ENCODE measurements around the gene PIM1.
"Not testable (repeated sequence)": the region's sequence is repeated elsewhere in the genome, so short reads cannot be mapped to it uniquely, and the experiment has no call there.

PIM1 gene

DNA sequence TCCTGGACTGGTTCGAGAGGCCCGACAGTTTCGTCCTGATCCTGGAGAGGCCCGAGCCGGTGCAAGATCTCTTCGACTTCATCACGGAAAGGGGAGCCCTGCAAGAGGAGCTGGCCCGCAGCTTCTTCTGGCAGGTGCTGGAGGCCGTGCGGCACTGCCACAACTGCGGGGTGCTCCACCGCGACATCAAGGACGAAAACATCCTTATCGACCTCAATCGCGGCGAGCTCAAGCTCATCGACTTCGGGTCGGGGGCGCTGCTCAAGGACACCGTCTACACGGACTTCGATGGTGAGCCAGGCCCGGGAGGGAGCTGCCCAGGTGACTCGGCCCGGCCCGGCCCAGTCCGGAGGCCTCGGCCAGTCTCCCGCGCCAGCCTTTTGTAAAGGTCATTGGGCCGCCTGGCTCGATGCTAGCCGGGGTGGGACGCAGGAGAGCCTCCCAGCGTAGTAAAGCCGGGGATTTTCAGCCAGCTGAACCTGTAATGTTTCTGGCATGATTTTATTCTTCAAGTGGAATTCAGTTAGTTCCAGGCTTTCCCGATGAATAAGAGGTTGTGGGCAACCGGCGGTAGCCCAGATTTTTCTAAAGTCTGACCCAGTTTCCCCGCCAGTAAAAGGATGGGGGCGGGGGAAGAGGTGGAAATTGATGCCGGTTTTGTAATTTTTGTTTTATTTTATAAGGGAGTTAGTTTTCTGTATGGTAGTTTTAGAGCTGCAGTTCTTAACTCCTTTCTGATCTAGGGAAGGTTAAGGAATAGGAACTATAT is 1.4 kb downstream of the PIM1 start:
- DNase-seq (ENCODE audit: low spot score), result no peak

DNA sequence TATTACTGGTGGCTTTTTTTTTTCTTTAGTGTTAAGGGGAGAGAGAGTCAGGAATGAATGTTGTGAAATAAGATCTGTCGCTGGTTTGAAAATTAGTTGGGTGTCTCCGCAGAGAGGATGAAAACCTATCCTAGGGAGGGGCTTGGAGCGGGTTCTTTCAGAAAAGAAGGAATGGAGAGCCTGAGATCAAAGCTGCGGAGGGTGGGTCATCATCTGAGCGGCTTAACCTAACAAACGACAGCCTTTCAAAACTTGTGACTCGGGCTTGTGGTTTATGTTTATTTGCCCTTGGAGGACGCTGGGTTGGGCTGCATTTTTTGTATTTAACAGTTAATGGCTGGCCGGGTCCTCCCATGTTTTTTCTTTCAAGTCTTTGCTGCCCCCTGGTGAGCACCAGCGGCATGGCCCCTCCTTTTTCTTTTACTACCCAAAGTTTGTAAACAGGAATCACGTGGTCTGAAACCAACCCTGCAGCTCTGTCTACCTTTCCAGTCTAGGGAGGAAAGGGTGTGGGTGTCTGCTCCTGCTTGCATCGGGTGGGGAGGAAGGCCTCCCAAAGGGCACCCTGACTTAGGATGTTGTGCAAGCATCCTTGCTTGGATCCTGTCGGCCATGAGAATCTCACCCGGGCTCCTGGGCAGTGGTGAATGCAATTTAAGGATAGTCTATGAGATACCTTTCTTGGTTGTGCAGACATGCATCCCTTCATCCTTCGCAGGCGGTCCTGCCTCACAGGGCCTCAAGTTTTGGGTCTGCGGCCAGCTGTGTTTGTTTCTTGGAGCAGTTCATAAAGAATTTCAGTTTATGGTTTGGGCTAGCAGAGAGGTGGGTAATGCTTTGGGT is 2.2 kb downstream of the PIM1 start:
- peak; percentile 73 for DNase-seq (ENCODE audit: low spot score)

DNA sequence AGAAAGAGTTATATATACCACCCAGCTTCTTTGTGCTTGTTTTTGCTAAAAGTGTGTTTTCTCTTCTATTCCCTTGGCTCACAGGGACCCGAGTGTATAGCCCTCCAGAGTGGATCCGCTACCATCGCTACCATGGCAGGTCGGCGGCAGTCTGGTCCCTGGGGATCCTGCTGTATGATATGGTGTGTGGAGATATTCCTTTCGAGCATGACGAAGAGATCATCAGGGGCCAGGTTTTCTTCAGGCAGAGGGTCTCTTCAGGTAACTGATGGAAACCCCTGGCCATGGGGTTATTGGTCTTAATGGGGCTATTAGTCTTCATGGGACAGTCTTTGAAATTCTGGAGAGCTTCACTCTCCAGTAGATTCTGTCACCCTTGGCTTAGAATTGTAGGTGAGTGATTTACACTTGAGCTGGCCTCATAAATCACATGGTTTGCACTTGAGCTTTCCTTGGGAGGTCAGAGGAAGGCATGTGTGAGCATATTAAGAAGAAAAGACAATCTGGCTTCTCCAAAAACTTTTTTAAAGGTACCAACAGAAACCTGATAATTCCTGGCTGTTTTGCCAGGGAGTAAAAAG is 3.0 kb downstream of the PIM1 start:
- DNase-seq (ENCODE audit: low spot score), result no peak

DNA sequence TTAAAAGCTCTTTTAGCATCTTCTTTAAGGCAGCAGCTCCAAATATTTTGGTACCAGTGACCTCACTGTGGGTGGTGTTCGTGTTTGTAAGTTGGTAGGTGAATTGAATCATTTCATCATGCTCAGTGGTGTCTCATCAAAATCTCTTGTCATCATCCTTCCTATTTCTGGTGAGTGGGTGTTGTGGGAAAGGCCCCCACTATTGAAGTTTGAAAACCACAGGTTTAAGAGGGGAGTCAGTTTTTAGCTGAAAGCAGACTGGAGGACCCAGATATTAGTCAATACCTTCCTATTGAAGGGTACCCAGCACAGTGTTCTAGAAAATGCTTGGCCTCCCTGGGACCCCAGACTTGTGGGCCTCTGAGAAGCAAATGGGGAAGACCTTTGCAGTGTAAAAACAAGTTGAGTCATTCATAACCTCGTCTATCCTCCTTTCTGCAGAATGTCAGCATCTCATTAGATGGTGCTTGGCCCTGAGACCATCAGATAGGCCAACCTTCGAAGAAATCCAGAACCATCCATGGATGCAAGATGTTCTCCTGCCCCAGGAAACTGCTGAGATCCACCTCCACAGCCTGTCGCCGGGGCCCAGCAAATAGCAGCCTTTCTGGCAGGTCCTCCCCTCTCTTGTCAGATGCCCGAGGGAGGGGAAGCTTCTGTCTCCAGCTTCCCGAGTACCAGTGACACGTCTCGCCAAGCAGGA is 3.7 kb downstream of the PIM1 start:
- DNase-seq (ENCODE audit: low spot score), result no peak

DNA sequence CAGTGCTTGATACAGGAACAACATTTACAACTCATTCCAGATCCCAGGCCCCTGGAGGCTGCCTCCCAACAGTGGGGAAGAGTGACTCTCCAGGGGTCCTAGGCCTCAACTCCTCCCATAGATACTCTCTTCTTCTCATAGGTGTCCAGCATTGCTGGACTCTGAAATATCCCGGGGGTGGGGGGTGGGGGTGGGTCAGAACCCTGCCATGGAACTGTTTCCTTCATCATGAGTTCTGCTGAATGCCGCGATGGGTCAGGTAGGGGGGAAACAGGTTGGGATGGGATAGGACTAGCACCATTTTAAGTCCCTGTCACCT is 4.2 kb downstream of the PIM1 start:
- no peak for DNase-seq (ENCODE audit: low spot score)

DNA sequence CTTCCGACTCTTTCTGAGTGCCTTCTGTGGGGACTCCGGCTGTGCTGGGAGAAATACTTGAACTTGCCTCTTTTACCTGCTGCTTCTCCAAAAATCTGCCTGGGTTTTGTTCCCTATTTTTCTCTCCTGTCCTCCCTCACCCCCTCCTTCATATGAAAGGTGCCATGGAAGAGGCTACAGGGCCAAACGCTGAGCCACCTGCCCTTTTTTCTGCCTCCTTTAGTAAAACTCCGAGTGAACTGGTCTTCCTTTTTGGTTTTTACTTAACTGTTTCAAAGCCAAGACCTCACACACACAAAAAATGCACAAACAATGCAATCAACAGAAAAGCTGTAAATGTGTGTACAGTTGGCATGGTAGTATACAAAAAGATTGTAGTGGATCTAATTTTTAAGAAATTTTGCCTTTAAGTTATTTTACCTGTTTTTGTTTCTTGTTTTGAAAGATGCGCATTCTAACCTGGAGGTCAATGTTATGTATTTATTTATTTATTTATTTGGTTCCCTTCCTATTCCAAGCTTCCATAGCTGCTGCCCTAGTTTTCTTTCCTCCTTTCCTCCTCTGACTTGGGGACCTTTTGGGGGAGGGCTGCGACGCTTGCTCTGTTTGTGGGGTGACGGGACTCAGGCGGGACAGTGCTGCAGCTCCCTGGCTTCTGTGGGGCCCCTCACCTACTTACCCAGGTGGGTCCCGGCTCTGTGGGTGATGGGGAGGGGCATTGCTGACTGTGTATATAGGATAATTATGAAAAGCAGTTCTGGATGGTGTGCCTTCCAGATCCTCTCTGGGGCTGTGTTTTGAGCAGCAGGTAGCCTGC is 4.8 kb downstream of the PIM1 start:
- no peak for DNase-seq (ENCODE audit: low spot score)

DNA sequence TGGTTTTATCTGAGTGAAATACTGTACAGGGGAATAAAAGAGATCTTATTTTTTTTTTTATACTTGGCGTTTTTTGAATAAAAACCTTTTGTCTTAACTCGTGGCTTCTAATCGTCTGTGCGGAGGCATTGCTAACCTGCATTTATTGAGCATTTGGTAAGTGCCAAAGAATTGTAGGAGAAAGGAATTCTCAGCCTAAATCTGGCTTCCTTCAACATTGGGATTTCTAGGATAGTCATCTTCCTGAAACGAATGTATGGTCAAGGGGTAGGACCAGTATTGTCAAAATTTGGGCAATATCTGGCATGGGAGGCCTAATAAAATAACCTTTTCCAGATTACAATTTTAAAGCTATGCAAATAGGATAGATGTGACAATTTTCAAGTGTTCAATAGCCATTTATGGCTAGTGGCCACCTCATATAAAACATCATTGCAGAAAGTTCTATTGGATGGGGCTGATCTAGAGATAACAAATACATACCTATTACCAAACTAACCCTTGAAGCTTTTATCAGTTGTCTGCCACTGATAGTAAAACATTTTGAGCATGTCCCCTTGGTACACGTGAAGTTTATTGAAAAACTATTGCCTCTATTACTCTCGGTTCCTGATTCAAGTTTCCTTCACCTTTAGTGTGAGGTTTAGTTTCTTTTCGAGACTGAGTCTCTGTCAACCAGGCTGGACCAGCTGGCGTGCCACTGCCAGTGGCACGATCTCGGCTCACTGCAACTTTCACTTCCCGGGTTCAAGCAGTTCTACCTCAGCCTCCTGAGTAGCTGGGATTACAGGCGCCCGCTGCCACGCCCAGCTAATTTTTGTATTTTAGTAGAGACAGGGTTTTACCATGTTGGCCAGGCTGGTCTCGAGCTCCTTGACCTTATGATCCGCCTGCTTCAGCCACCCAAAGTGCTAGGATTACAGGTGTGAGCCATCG is 5.6 kb downstream of the PIM1 start:
- no peak for DNase-seq (ENCODE audit: low spot score)

DNA sequence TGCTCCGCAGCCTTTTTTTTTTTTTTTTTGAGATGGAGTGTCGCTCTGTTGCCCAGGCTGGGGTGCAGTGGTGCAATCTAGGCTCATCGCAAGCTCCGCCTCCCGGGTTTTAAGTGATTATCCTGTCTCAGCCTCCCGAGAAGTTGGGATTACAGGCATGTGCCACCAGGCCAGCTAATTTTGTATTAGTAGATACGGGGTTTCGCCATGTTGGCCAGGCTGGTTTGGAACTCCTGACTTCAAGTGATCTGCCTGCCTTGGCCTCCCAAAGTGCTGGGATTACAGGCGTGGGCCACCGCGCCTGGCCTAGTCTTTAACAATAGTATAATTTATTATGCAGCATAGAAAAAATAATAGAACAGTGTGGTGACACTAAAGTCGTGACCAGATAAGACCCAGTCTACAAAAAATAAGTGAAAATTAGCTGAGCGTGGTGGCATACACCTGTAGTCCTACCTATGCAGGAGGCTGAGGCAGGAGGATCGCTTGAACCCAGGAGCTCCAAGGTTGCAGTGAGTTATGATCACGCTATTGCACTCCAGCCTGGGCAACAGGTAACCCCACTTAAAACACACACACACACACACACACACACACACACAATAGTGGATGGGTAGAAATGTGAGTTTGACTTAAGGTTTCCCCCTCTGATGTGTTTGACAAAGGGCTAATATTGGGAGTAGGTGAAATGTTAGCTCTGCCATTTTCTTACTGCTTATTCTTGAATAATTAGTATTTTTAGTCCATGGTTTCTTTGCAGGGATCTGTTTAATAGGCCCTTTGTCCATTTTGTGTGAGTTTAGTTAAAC is 6.5 kb downstream of the PIM1 start:
- no peak for DNase-seq (ENCODE audit: low spot score)

DNA sequence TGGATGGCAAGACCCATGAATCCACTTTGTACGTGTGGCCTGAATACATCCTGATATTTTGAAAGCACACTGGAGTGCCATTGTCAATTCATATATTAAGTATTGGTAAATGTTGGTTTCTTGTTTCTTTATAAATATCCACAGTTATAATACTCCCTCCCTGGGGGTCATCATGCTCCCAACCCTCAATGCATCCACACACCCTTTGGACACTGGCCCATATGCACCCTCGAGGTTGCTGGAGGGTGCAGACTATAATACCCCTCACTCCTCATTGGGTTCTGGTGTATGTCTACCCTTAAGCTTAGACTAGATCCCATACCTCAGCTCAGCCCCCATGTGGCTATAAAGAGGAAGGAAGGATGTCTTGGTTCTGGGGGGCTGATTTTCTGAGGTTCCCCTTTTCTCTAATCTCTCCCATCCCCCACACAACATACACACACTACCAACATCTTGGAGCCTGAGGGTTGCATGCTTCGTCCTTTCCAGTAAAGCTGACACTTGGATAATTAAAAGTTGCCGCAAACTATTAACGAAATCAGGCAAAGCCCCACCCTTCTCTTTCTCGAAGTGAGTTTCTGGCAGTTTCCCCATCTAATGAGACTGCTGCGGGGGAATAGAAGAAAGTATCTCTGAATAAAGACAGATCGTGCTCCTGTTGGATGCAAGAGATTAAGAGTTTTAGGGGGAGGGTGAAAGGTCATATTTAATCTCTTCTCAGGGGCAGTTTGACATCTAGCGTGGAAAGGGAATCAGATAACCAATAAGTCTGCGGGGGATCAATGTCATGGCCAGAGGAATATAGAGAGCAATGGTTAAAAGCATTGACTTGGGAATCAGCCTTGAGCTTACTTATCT is 7.4 kb downstream of the PIM1 start:
- no peak for DNase-seq (ENCODE audit: low spot score)

DNA sequence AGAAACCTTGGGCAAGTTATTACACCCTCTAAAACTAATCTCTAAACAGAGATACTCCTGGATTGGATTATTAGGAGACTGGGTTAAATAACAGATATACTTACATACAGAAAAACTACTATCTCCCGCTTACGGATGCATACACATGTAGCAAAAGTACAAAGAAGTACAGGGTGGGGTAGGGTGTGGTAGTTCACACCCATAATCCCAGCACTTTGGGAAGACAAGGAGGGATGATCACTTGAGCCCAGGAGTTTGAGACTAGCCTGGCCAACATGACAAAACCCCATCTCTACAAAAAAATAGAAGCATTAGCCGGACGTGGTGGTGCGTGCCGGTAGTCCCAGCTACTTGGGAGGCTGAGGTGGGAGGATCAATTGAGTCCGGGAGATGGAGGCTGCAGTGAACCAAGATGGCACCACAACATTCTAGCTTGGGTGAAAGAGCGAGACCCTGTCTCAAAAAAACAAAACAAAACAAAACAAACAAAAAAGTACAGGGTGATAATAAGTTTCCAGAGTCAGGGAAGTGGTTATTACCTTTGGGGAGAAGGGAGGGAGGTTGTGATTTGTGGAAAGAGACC is 8.1 kb downstream of the PIM1 start:
- DNase-seq (ENCODE audit: low spot score), result no peak

DNA sequence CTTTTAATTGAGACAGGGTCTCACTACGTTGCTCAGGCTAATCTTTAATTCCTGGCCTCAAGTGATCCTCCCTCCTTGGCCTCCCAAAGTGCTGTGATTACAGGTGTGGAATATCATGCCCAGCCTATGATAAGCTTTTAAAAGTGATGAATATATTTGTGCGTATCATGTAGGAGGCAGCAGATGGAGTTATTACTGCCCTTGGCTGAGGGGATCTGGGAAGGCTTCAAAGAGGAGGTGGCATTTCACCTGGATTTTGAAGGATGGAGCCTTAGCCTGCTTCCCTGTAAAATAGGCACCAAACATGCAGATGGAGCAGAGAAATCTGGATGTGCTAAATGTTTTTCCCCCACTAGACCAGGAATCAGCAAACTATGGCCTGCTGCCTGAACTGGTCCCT is 10.1 kb downstream of the PIM1 start:
- no peak for DNase-seq (ENCODE audit: low spot score)

DNA sequence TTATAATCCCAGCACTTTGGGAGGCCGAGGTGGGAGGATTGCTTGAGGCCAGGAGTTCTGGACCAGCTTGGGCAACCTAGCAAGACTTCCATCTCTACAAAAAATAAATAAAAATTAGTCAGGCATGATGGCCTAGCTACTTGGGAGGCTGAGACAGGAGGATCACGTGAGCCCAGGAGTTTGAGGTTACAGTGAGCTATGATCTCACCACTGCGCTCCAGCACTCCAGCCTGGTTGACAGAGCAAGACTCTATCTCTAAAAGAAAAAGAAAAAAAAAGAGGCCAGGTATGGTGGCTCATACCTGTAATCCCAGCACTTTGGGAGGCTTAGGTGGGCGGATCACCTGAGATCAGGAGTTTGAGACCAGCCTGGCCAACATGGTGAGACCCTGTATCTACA is 10.7 kb downstream of the PIM1 start:
- DNase-seq (ENCODE audit: low spot score), result not testable (repeated sequence)

DNA sequence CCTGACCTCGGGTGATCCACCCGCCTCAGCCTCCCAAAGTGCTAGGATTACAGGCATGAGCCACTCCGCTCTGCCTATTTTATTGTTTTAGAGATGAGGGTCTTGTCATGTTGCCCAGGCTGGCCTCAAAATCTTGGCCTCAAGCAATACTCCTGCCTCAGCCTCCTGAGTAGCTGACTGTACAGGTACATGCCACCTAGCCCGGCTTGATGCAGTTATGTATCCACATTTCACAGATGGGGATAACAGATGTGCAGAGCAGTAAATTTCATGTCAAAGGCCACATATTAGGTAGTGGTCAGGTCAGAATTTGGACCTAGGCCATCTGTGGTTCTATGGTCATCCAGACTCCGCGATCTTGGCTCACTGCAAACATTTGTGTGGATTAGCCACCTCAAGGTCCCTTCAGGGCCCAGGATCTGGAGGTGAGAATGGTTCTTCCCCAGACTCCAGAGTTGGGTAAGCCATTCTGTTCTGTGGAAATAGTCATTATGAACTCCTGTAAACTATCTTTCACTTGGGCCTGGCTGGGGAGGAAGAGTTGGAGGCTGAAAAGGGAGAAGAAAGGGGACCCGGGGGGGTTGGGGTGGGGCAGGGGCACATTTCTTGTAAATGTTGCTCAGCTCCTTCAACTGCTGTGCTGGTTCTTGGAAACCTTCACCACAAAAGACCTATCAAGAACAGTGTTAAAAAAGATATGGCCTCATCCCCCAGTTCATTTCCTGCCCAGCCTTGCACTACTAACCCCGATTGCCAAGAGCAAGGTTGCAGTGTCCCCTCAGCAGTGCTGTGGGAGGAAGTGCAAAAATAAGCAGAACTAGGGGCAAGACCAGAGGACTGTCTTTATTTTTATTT is 13.0 kb downstream of the PIM1 start:
- no peak for DNase-seq (ENCODE audit: low spot score)

DNA sequence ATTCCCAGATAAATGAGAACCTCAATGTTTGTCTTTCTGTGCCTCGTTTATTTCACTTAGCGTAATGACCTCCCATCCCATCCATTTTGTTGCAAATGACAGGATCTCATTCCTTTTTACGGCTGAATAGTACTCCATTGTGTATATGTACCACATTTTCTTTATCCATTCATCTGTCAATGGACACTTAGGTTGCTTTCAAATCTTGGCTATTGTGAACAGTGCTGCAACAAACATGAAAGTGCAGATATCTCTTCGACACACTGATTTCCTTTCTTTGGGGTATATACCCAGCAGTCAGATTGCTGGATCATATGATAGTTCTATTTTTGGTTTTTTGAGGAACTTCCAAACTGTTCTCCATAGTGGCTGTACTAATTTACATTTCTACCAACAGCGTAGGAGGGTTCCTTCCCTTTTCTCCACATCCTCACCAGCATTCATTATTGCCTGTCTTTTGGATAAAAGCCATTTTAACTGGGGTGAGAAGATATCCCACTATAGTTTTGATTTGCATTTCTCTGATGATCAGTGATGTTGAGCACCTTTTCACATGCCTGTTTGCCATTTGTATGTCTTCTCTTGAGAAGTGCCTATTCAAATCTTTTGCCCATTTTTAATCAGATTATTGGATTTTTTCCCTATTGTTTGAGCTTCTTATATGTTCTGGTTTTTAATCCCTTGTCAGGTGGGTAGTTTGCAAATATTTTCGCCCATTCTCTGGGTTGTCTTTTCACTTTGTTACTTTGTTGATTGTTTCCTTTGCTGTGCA is 16.2 kb downstream of the PIM1 start:
- not testable (repeated sequence) for DNase-seq (ENCODE audit: low spot score)

DNA sequence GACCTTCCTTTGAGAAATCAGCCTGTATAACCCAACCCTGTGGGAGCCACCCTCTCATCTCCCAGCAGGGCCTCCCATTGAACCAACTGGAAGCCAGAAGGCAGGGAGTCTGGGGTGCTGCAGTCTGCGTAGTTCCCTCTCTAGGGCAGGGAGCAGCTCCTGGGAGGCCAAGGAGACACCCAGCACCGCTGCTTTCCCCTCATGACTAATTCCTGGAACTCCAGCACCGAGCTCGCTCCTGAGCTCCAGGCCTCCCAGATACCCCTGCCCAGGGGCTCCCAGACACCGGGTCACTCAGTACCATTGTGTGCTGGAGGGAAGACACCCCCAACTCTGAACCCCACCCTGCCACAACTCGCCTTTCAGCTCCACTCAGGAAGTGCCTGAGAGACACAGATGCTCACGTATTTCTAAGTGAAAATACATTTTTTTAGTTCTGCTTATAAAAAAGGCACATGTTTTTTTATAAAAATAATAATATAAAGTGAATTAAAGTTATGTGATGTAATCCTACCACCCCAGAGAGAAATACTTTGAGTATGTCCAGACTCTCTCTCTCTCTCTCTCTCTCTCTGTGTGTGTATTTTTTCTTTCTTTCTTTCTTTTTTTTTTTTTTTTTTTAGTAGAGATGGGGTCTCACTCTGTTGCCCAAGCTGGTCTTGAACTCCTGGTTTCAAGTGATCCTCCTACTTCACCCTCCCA is 17.5 kb downstream of the PIM1 start:
- DNase-seq (ENCODE audit: low spot score), result no peak

DNA sequence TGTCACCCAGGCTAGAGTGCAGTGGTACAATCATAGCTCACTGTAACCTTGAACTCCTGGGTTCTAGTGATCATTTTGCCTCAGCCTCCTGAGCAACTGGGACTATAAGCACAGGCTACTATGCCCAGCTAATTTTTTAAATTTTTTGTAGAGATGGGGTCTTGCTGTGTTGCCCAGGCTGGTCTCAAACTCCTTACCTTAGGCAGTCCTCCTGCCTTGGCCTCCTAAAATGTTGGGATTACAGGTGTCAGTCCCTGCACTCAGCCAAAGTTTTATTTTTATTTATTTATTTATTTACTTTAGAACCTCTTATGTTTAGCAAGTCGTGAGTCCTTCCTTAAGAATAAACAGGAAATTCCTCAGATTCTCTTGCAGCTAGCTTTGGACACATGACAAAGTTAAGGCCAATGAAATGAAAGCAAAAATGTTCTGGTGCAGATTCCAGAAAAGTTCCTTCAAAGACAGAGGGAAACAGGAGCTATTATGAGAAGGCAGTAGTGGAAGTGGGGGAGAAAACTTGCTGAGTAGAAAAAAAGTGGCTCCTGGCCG is 19.1 kb downstream of the PIM1 start:
- no peak for DNase-seq (ENCODE audit: low spot score)
